DND-41 (cell line): ENCODE results near the gene GAB1.

Source experiments
- EZH2 ChIP-seq: IDR thresholded peaks from 3 replicates; pipeline ENCODE4 v1.6.1; 2012; ENCODE audit warnings: borderline replicate concordance, low read depth, mild to moderate bottlenecking, moderate library complexity, low read length, inconsistent platforms; ENCODE audit not compliant: severe bottlenecking
- TF ChIP-seq, protein P1 (sequence below): IDR thresholded peaks from 2 replicates; pipeline ENCODE4 v1.5.1; 2012; ENCODE audit warnings: borderline replicate concordance, low read length, moderate library complexity, mild to moderate bottlenecking; ENCODE audit not compliant: poor library complexity, severe bottlenecking; ENCODE audit errors: extremely low read depth

DNA sequence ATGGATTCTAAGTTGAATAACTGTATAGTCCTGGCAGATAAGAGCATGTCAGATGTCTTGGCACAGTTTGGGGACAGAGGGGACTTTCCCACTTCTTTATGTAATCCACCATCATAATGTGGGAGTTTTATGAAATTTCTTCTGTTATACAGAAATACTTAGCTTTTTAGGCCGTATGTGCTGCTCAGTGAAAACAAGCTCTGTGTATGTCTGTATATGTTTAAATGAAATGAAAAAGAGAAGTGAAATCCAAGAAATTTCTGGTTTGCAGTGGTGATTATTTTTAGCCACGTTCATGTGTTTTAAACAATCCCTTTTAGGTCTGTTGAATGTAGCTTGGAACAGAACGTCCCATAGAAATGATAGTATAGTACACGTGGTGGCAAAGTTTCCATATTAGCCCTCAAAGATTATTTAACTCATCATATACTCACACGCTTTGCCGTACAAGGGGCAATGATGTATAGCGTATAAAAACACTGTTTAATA is 41.0 kb downstream of the GAB1 start:
- TF ChIP-seq, protein P1, sequence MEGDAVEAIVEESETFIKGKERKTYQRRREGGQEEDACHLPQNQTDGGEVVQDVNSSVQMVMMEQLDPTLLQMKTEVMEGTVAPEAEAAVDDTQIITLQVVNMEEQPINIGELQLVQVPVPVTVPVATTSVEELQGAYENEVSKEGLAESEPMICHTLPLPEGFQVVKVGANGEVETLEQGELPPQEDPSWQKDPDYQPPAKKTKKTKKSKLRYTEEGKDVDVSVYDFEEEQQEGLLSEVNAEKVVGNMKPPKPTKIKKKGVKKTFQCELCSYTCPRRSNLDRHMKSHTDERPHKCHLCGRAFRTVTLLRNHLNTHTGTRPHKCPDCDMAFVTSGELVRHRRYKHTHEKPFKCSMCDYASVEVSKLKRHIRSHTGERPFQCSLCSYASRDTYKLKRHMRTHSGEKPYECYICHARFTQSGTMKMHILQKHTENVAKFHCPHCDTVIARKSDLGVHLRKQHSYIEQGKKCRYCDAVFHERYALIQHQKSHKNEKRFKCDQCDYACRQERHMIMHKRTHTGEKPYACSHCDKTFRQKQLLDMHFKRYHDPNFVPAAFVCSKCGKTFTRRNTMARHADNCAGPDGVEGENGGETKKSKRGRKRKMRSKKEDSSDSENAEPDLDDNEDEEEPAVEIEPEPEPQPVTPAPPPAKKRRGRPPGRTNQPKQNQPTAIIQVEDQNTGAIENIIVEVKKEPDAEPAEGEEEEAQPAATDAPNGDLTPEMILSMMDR, result no peak
- TF ChIP-seq EZH2, result no peak
